Measurements from ENCODE around the gene COLEC11. TPM values are rescaled to one million over a fixed set of nuclear protein-coding genes. Genes with fewer than 3 reads are reported as not detected.

Gene COLEC11
- total and polyA plus RNA-seq, 2 of the 13 experiments (the other 11 are each of a cell fraction or from before 2014, with no cell fraction given): 1.5 to 3.0 TPM

DNA sequence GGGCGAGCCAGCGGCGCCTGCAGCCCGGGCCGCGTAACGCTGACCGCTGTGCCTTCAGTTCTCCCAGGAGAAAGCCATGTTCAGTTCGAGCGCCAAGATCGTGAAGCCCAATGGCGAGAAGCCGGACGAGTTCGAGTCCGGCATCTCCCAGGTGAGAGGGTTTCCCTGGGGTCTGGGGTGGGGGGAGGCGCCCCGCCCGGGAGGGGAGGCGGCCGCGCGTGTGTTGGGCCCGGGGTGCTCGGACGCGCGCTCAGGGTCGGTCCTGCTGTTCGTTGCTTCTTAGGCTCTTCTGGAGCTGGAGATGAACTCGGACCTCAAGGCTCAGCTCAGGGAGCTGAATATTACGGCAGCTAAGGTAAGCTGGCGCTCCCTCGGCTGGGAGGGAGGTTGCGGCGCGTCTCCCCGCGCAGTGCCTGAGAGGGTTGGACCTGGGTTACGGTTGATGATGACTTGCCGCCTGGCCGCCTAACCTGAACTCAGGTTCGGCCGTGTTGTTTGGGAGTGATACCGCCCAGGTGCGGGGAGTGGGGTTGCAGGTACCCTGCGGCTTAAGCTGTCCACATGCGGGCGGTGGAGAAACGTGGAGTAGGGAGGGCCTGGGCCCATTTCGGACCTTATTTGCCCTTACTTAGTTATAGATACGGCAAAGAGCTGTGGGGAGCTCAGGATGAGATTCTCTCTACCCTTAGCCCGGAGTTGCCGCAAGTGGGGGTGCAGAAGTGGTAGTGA, 19.2 kb upstream of the COLEC11 start (continued):
- TF ChIP-seq ZSCAN20 (CRISPR knock-in tag; IDR thresholded peaks at IDR 0.05; ENCODE audit: borderline replicate concordance) (no peak), SAFB2 (CRISPR knock-in tag; IDR thresholded peaks at IDR 0.05; ENCODE audit: borderline replicate concordance, low read depth) (no peak; the same call in 1 of the 2 replicates), MED13 (CRISPR knock-in tag; IDR thresholded peaks at IDR 0.05) (no peak), ZNF816 (CRISPR knock-in tag; IDR thresholded peaks at IDR 0.05; ENCODE audit: borderline replicate concordance) (0 out of 2 replicates have a peak, but pooled peaks have one; percentile 5), ARID2 (CRISPR knock-in tag; IDR thresholded peaks at IDR 0.05; ENCODE audit: borderline replicate concordance) (no peak; the same call in 1 of the 2 replicates), PRPF4 (IDR thresholded peaks at IDR 0.05; ENCODE audit: low read depth, low read length, poor library complexity, severe bottlenecking) (no peak), ZNF225 (CRISPR knock-in tag; IDR thresholded peaks at IDR 0.05) (no peak), SRSF1 (optimal IDR thresholded peaks at IDR 0.05; ENCODE audit: low read depth, low read length) (peak; percentile 12), REXO4 (CRISPR knock-in tag; IDR thresholded peaks at IDR 0.05; ENCODE audit: borderline replicate concordance) (no peak; the same call in 1 of the 2 replicates), NR2F1 (CRISPR knock-in tag; IDR thresholded peaks at IDR 0.05) (no peak), ATF7-NPFF (CRISPR knock-in tag; IDR thresholded peaks at IDR 0.05; ENCODE audit: low read depth) (no peak), ZNF672 (CRISPR knock-in tag; IDR thresholded peaks at IDR 0.05) (no peak), RAD51 (IDR thresholded peaks at IDR 0.05; ENCODE audit: borderline replicate concordance) (no peak), POLR2AphosphoS5 (IDR thresholded peaks at IDR 0.05; ENCODE audit: low read depth, low read length) (peak; percentile 25), CEBPB (IDR thresholded peaks at IDR 0.05; ENCODE audit: borderline replicate concordance, low read depth, low read length) (no peak), TAF15 (IDR thresholded peaks at IDR 0.05; ENCODE audit: low read depth, low read length, poor library complexity, severe bottlenecking) (peak; percentile 26), ZNF570 (CRISPR knock-in tag; IDR thresholded peaks at IDR 0.05; ENCODE audit: borderline replicate concordance) (no peak)
- TF ChIP-seq, protein P1, sequence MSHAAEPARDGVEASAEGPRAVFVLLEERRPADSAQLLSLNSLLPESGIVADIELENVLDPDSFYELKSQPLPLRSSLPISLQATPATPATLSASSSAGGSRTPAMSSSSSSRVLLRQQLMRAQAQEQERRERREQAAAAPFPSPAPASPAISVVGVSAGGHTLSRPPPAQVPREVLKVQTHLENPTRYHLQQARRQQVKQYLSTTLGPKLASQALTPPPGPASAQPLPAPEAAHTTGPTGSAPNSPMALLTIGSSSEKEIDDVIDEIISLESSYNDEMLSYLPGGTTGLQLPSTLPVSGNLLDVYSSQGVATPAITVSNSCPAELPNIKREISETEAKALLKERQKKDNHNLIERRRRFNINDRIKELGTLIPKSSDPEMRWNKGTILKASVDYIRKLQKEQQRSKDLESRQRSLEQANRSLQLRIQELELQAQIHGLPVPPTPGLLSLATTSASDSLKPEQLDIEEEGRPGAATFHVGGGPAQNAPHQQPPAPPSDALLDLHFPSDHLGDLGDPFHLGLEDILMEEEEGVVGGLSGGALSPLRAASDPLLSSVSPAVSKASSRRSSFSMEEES (CRISPR knock-in tag; IDR thresholded peaks at IDR 0.05): no peak
- TF ChIP-seq, protein P2, sequence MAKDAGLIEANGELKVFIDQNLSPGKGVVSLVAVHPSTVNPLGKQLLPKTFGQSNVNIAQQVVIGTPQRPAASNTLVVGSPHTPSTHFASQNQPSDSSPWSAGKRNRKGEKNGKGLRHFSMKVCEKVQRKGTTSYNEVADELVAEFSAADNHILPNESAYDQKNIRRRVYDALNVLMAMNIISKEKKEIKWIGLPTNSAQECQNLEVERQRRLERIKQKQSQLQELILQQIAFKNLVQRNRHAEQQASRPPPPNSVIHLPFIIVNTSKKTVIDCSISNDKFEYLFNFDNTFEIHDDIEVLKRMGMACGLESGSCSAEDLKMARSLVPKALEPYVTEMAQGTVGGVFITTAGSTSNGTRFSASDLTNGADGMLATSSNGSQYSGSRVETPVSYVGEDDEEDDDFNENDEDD (CRISPR knock-in tag; IDR thresholded peaks at IDR 0.05; ENCODE audit: borderline replicate concordance): no peak
- TF ChIP-seq, protein P3, sequence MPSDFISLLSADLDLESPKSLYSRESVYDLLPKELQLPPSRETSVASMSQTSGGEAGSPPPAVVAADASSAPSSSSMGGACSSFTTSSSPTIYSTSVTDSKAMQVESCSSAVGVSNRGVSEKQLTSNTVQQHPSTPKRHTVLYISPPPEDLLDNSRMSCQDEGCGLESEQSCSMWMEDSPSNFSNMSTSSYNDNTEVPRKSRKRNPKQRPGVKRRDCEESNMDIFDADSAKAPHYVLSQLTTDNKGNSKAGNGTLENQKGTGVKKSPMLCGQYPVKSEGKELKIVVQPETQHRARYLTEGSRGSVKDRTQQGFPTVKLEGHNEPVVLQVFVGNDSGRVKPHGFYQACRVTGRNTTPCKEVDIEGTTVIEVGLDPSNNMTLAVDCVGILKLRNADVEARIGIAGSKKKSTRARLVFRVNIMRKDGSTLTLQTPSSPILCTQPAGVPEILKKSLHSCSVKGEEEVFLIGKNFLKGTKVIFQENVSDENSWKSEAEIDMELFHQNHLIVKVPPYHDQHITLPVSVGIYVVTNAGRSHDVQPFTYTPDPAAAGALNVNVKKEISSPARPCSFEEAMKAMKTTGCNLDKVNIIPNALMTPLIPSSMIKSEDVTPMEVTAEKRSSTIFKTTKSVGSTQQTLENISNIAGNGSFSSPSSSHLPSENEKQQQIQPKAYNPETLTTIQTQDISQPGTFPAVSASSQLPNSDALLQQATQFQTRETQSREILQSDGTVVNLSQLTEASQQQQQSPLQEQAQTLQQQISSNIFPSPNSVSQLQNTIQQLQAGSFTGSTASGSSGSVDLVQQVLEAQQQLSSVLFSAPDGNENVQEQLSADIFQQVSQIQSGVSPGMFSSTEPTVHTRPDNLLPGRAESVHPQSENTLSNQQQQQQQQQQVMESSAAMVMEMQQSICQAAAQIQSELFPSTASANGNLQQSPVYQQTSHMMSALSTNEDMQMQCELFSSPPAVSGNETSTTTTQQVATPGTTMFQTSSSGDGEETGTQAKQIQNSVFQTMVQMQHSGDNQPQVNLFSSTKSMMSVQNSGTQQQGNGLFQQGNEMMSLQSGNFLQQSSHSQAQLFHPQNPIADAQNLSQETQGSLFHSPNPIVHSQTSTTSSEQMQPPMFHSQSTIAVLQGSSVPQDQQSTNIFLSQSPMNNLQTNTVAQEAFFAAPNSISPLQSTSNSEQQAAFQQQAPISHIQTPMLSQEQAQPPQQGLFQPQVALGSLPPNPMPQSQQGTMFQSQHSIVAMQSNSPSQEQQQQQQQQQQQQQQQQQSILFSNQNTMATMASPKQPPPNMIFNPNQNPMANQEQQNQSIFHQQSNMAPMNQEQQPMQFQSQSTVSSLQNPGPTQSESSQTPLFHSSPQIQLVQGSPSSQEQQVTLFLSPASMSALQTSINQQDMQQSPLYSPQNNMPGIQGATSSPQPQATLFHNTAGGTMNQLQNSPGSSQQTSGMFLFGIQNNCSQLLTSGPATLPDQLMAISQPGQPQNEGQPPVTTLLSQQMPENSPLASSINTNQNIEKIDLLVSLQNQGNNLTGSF (CRISPR knock-in tag; IDR thresholded peaks at IDR 0.05): 0 out of 2 replicates have a peak, but pooled peaks have one; percentile 12
- TF ChIP-seq, protein P4, sequence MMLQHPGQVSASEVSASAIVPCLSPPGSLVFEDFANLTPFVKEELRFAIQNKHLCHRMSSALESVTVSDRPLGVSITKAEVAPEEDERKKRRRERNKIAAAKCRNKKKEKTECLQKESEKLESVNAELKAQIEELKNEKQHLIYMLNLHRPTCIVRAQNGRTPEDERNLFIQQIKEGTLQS (CRISPR knock-in tag; IDR thresholded peaks at IDR 0.05): 0 out of 2 replicates have a peak, but pooled peaks have one; percentile 13
